Measurements from ENCODE around the gene INTS14. TPM values are rescaled to one million over a fixed set of nuclear protein-coding genes. Genes with fewer than 3 reads are reported as not detected.
"Not testable (repeated sequence)": the region's sequence is repeated elsewhere in the genome, so short reads cannot be mapped to it uniquely, and the experiment has no call there.

Gene INTS14
- polyA plus RNA-seq, 3 donors = 46.4 to 55.7 (median 48.6) TPM

DNA sequence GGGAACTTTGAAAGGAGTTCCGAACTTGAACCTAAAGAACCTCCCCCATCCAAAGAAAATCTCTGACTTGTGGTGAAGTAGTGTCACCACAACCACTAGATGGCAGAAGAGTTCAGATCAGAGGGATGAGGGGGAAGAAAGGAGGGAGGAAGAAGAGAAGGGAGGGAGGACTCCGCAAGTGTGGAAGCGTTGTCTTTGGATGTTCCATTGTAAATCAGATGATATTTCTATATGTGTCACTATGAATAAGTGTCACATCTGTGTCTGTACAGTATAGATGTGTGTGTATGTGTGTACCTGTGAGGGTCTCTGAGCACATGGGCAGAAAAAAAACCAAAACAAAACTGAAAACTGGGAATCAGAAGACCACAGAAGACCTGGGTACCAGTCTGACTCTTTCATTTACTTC, 27.8 kb upstream of the INTS14 start:
- DNase-seq (ENCODE audit: extremely low read depth in 1 of 11, low read depth in 9 of 11, low spot score in 4 of 11) = peak; percentile 48 to 81 (median 62)

DNA sequence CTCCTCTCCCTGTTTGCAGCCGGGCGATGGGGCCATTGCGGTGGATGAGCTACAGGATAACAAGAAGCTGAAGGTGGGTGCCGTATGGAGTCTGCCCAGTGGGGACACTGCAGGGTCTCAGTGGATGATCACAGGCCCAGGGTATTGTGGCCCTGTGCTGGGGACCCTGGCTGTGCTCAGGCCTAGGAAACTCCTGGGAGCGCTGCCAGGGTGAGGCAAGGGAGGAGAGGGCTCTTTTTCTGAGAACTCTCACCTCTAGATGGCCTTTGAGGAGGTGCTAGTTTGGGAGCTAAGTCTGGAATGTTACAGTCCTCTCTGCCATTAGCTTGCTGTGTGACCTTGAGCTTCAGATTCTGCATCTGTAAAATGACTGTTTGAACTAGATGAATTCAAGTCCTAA, 27.2 kb upstream of the INTS14 start:
- DNase-seq (ENCODE audit: extremely low read depth in 1 of 11, low read depth in 9 of 11, low spot score in 4 of 11) = no peak

DNA sequence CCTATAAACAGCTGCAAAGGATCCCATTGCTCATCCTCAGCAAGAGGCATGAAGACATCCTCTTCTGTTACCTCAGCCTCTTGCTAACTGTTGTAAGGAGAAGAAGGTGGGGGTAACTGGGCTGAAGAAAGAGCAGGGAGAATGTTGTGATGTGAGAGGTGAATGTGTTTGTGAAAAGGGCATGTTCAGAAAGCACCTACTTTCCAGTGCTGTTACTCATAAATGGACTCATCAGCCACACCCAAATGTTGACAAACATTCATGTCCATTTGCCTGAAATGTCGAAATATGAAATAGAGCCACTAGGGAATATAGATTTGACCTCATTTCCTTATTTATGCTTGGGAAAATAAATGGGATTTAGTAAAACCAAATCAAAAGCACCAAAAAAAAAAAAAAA, 23.4 kb upstream of the INTS14 start:
- no peak for DNase-seq (ENCODE audit: extremely low read depth in 1 of 11, low read depth in 9 of 11, low spot score in 4 of 11)

DNA sequence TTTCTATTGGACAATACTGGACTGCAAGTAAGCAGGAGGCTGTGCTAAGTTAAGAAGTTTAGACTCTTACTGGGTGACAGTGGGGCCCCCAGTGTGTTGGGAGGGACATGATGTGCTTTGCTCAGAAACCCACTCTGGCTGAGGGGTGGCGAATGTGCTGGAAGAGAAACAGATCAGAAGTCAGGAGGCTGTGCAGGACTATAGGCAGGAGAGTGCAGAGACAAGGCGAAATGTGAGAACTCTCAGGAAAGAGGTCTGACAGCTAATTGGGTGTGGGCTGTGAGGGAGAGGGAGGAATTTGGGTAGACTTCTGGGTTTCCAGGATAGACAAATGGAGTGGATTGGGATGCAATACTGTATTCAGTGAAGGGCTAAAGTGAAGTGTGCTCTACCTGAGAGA, 22.8 kb upstream of the INTS14 start:
- no peak for DNase-seq (ENCODE audit: extremely low read depth in 1 of 11, low read depth in 9 of 11, low spot score in 4 of 11)

DNA sequence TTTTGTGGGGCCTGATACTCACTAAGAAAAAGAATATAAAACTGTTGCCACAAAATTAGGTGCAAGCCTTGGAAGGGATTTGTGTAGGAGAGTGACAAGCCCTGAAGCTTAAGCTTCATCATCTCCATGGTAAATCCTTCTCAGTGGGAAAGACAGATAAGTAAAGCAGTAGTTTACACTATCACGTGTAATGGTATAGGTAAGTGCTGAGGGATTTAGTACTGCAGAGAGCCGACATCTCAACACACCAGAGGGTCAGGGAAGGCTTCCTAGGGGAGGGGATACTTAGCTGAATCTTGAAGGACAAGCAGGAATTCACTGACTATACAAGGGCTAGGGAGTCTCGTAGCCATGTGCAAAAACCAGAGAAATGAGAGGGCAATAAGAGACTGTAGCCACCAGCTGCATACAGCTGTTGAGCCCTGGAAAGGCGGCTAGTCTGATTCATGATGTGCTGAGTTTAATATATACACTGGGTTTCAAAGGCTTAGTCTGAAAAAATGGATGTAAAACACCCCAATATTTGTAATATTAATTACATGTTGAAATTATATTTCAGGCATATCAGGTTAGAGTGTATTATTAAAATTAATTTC, 21.9 kb upstream of the INTS14 start:
- DNase-seq (ENCODE audit: extremely low read depth in 1 of 11, low read depth in 9 of 11, low spot score in 4 of 11) = peak in 4 of 11 donors; percentile 12 to 42 (median 34)

DNA sequence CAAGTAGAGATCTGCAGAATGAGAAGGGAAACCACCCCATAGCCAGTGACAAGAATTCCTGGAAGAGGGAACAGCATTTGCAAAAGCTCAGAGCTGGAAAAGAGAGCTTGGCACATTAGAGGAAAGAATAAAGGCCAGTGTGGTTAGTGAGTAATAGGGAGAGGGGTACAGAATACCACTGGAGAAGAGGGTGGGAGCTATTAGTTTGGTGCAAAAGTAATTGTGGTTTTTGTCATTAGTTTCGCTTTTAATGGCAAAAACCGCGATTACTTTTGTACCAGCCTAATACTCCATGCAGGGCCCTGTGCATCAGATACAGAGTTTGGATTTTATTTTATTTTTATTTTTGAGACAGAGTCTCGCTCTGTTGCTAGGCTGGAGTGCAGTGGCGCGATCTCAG, 20.6 kb upstream of the INTS14 start:
- DNase-seq (ENCODE audit: extremely low read depth in 1 of 11, low read depth in 9 of 11, low spot score in 4 of 11) = no peak

DNA sequence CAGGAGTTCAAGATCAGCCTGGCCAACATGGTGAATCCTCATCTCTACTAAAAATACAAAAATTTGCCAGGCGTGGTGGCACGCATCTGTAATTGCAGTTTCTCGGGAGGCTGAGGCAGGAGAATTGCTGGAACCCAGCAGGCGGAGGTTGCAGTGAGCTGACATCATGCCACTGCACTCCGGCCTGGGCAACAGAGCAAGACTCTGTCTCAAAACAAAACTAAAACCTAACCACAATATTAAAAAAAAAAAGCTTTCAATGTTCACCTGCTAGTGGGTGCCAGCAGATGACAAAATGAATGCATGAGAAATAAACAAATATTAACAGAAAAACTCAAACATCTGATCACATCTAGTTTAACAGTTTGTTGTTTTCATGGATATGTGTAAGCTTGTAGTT, 19.8 kb upstream of the INTS14 start:
- no peak for DNase-seq (ENCODE audit: extremely low read depth in 1 of 11, low read depth in 9 of 11, low spot score in 4 of 11)

DNA sequence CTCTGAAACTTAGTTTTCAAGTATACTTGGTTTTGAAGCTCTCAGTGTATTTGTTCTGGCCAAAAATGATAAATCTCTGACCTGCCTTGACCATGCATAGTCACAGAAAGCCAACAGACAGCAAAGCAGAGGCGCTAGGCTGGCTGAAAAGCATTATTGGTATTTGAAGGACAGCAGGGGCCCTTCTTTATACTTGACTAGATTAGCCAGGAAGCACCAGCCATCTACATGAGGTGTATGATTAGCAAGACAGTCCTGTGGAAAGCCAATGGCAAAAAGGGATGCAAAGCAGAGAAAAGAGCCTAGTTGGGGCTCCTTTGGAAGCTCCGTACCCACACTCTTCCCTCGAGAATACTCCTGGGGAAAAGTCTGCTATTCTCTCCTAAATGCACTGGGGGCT, 18.6 kb upstream of the INTS14 start:
- DNase-seq (ENCODE audit: extremely low read depth in 1 of 11, low read depth in 9 of 11, low spot score in 4 of 11) = no peak

DNA sequence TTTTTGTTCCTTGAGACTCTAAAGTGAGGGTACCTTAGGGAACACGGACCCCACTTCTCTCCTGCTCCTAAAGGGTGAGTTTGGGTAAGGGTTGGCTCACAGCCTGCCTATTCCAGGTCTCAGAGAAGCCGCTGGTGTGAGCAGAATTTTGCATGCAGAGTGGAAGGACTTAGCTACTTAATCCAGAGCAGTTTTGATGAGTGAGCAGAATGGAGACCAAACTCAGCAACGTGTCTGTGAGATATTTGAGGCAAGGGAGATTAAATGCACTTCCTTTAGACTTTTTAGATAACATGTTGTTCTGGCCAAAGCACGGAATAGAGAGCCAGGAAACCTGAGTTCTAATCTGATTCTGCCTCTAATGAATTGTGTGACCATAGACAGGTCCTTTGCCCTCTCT, 15.9 kb upstream of the INTS14 start:
- DNase-seq (ENCODE audit: extremely low read depth in 1 of 11, low read depth in 9 of 11, low spot score in 4 of 11) = no peak

DNA sequence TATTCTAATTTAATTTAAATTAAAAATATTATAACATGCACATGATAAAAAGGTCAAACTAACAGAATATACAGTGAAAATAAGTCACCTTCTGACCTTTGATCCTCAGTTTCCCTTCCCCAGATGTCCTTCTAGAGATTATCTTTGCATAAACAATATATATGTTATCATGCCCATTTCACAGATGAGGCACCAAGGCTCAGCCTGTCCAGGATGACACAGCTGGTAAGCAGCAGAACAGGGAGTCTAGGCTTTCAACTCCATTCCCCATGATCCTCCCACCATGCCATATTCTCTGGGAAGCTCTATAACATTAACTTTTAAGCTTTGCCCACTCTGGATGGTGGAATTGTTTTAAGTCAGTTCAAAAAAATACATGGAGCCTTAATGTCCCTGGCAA, 12.2 kb upstream of the INTS14 start:
- no peak for DNase-seq (ENCODE audit: extremely low read depth in 1 of 11, low read depth in 9 of 11, low spot score in 4 of 11)

DNA sequence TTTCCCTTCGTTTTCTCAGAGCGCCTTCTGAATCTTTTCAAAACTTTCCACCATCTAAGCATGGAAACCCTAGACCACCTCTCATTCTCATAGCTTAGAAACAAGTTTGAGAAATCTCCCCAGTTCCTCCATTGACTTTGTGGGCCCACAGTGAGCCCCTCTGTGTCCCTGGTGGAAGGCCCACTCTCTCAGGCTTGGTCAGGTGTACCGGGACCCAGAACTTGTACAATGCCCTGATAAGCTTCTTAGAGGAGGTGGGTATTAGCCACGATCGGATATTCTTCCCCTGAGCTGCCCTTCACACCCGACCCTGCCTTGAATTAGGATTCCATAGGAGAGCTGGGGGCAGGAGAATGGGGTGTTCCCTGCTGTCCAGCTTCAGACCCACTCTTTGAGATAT, 10.7 kb upstream of the INTS14 start, which contains the start of gene SLC24A1:
Gene SLC24A1, plus strand, starts transcription at position 301 of the 400 bp plus-strand sequence. CDS start 2,143 bp downstream, outside the sequence.
- DNase-seq (ENCODE audit: extremely low read depth in 1 of 11, low read depth in 9 of 11, low spot score in 4 of 11) = no peak

DNA sequence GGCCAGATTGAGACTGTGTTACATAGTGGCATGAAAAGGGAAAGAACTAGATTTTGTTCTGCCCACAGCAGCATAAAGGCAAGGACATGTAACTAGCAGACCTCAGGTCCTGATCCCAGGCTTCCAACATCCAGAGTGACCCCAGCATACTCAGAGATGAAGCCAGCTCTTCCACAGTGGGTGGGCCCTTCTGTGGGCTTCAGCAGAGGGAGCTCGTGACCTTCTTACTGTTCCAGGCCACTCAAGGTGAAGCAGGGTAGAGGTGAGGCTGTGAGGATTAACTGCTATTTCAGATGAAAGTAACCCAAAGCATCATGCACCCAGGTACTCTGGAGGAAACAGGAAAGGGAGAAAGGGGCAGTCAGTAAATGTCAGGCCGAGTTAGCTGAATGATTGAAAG, 9.9 kb upstream of the INTS14 start:
- no peak for DNase-seq (ENCODE audit: extremely low read depth in 1 of 11, low read depth in 9 of 11, low spot score in 4 of 11)

DNA sequence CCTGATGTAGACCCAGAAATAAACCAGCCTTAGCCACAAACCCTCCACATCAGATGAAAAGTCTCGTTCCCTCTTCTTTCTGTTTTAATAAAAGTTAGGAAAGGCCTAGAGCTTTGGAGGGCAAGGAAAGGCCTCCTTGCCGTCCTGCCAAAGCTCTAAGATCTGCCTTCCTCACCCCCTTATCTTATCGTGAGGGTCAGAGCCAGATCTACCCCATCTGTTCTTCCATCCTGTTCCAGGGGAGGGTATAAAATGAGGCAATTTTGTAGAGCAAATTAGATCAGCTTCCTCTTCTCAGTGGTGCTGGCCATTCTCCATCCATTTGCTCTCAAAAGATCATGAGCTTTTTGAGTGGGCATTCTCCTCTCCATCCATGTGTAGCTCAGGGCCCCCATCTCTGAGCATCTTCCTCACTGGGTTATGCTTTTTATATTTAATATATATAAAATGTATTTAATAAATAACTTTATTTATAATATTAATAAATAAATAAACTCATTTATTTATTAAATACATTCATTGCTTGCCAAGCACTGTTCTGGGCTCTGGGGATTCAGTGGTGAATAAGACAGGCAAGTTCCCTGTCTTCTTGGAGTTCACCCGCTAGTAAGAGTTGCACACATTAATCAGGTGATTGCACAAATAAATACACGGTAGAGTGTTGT, 8.8 kb upstream of the INTS14 start:
- DNase-seq (ENCODE audit: extremely low read depth in 1 of 11, low read depth in 9 of 11, low spot score in 4 of 11) = no peak

DNA sequence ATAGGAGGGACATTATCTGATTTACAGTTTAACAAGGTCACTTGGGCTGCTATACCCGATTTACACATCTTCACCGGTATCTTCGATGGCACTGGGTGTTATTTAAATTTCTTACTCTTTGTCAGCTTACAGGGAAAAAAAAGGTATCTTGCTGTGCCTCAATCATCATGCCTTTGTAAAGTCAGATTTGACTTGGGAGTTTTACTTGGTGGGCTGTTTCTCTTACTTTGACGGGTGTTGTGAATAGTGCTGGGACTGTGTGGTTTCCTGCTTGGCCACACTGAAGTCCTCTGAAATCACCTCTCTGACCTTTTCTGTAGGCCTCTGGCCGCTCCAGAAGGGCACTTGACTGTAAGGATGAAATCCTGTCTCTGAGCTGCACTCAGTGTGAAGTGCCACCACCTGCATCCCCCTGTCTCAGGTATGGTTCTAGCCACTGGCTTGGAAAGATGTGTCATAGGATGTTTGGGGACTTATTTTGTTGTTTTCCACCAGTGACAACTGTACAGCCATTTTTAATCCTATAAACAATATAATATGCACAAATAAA, 7.7 kb upstream of the INTS14 start:
- DNase-seq (ENCODE audit: extremely low read depth in 1 of 11, low read depth in 9 of 11, low spot score in 4 of 11) = no peak

DNA sequence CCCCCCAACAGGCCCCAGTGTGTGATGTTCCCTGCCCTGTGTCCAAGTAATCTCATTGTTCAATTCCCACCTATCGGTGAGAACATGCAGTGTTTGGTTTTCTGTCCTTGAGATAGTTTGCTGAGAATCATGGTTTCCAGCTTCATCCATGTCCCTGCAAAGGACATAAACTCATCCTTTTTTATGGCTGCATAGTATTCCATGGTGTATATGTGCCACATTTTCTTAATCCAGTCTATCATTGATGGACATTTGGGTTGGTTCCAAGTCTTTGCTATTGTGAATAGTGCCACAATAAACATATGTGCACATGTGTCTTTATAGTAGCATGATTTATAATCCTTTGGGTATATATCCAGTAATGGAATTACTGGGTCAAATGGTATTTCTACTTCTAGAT, 5.0 kb upstream of the INTS14 start:
- DNase-seq (ENCODE audit: extremely low read depth in 1 of 11, low read depth in 9 of 11, low spot score in 4 of 11) = not testable (repeated sequence)

DNA sequence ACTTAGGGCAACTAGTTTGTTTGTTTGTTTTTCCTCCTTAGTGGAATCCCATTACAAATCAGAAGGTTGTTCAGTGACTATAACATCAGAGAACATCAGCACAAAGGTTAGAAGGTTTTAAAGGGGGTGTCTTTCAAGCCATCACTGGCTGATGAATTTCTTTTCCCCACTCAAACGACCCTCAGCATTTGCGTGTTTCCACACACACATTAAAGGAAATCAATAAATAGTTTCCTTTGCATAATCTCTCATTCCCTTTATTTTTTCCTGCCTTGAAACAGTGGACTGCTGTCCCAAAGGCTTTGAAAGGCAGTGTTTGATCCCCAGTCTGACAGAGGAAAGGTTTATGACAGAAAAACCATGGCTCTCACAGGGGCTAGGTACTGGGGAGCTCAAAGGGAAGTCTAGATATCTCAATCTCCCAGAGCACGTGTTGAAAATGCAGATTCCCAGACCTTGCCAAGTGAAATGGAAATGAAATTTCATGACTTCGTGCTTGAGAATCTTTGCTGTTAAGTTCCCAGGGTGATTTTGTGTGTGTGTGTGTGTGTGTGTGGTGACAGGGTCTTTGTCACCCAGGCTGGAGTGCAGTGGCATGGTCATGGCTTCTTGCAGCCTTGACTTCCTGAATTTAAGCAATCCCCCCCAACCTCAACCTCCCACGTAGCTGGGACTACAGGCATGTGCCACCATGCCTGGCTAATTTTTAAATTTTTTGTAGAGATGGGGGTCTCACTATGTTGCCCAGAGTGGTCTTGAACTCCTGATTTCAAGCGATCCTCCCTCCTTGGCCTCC, 2.2 kb upstream of the INTS14 start:
- DNase-seq (ENCODE audit: extremely low read depth in 1 of 11, low read depth in 9 of 11, low spot score in 4 of 11) = no peak

DNA sequence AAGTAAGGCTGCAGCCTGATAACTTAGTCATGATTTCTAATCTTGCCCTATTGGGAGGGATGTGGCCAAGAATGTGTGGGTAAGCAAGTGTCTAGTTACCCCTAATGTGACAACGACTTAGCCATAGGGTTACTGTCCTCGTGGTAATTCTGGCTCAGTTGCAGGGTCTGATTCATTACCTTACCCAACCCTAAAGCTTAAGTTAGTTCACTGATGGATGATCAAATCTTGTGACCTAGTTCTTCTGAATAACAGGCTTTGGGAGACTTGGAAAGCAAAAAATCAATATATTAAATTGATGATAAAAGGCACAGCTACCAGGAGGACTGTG, 1.6 kb upstream of the INTS14 start:
- DNase-seq (ENCODE audit: extremely low read depth in 1 of 11, low read depth in 9 of 11, low spot score in 4 of 11) = no peak

DNA sequence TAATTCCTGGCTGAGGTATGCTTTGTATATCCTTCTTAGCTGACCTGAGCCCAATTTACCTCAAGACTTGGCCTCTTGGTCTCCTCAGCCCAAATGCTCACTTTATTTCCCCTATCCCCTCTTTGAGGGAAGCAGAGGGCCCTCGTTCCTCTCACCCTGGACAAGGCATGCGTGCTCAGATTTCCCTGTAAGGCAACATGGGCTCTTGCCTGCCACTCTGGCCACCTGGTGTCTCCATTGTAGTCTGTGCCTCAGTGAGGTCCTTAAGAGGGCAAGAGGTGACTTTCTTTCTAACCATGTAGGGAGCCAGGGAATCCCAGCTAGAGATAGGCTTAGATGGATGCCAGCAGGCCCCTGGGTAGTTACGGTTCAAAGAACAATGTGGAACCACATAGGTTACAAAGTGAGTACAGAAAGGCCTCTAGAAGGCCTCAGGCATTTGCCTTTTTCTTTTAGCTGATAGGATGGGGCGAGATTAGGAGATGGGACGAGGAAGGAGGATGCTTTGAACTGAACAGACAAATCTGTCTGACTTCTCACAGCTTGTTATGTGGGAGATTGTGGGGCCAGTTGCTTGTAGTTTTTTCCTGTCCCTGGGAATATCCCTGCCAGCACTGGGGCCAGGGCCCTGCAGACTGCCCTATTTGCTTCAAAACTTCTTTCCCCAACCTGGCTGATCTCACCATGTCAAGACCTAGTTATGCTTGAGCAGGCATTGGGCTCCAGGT, 1.1 kb upstream of the INTS14 start:
- DNase-seq (ENCODE audit: extremely low read depth in 1 of 11, low read depth in 9 of 11, low spot score in 4 of 11) = peak in 2 of 11 donors; percentile 3 to 5

DNA sequence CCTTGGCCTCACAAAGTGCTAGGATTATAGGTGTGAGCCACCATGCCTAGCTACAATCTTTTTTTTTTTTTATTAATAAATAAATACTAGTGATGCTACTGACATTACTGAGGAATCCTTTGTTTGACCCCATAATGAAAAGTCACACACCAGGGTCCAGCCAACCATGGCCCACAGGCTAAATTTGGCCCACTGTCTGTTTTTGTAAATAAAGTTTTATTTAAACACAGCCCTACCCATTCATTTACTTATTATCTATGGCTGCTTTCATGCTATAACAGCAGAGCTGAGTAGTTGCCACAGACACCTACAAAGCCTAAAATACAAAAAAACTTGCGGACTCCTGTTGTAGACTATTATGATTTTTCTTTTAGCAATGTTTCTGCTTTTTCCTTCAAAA, 7.4 kb downstream of the INTS14 start:
- DNase-seq (ENCODE audit: extremely low read depth in 1 of 11, low read depth in 9 of 11, low spot score in 4 of 11) = no peak

DNA sequence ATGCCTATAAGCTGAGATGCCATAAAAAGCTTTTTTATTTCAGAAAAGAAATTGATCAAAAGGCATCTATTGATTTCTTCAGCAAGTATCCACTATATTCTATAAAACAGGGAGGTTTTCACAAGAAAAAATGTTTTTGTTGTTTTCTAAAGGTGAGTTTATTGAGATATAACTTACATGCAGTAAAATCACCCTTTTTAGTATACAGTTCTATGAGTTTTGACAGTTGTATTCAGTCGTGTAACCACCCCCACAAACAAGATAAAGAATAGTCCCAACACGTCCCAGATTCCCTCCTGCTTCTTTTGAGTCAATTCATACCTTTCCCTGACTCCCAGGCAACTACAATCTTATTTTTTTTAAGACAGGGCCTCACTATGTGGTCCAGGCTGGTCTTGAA, 7.8 kb downstream of the INTS14 start:
- DNase-seq (ENCODE audit: extremely low read depth in 1 of 11, low read depth in 9 of 11, low spot score in 4 of 11) = no peak
